H9 (cell line): ENCODE results near the gene NCAM1. TPM values are rescaled to one million over a fixed set of nuclear protein-coding genes. Genes with fewer than 3 reads are reported as not detected.

Experiments used
- DNase-seq: peaks from one replicate; pipeline ENCODE4 v3.0.0-alpha.2; 2017
- H2AFZ ChIP-seq: one replicate; pipeline ENCODE4 v1.6.1; 2013; ENCODE audit warnings: mild to moderate bottlenecking, low read length, control low read depth, moderate library complexity
- H2AK5ac ChIP-seq: 2 replicates; pipeline ENCODE4 v1.6.1; 2013; ENCODE audit warnings: low read length, control low read depth, mixed read lengths; ENCODE audit not compliant: insufficient read length
- H2BK120ac ChIP-seq: one replicate; pipeline ENCODE4 v1.6.1; 2013; ENCODE audit warnings: low read depth, mild to moderate bottlenecking, low read length, control low read depth, inconsistent platforms; ENCODE audit not compliant: poor library complexity, severe bottlenecking
- H2BK12ac ChIP-seq: 2 replicates; pipeline ENCODE4 v1.6.1; 2013; ENCODE audit warnings: low read length, control low read depth, mixed read lengths, low read depth; ENCODE audit not compliant: insufficient read length
- H2BK15ac ChIP-seq: 2 replicates; pipeline ENCODE4 v1.6.1; 2013; ENCODE audit warnings: low read depth, low read length, control low read depth
- H2BK20ac ChIP-seq: one replicate; pipeline ENCODE4 v1.6.1; 2013; ENCODE audit warnings: low read depth, mild to moderate bottlenecking, low read length, control low read depth, inconsistent platforms; ENCODE audit not compliant: poor library complexity, severe bottlenecking
- H2BK5ac ChIP-seq: 2 replicates; pipeline ENCODE4 v1.6.1; 2013; ENCODE audit warnings: low read length, control low read depth, mixed read lengths; ENCODE audit not compliant: insufficient read length
- H3K14ac ChIP-seq: 2 replicates; pipeline ENCODE4 v1.6.1; 2013; ENCODE audit warnings: low read length, control low read depth; ENCODE audit not compliant: insufficient read depth
- H3K18ac ChIP-seq: 2 replicates; pipeline ENCODE4 v1.6.1; 2013; ENCODE audit warnings: low read depth, mild to moderate bottlenecking, mixed read lengths, low read length, control low read depth; ENCODE audit not compliant: insufficient read length
- H3K23ac ChIP-seq: 2 replicates; pipeline ENCODE4 v1.6.1; 2013; ENCODE audit warnings: low read length, control low read depth, mixed read lengths, low read depth; ENCODE audit not compliant: insufficient read length
- H3K23me2 ChIP-seq: 2 replicates; pipeline ENCODE4 v1.6.1; 2013; ENCODE audit warnings: low read depth, mild to moderate bottlenecking, mixed read lengths, low read length, control low read depth; ENCODE audit not compliant: insufficient read length, poor library complexity, severe bottlenecking
- H3K27ac ChIP-seq: 2 replicates; pipeline ENCODE4 v1.5.1; 2013; ENCODE audit warnings: low read length, control low read depth, mixed read lengths, low read depth; ENCODE audit not compliant: insufficient read length
- H3K27me3 ChIP-seq: 2 replicates; pipeline ENCODE4 v1.6.1; 2013; ENCODE audit warnings: low read length, control low read depth, inconsistent platforms; ENCODE audit not compliant: insufficient read depth
- H3K4ac ChIP-seq: 2 replicates; pipeline ENCODE4 v1.6.1; 2013; ENCODE audit warnings: low read depth, mild to moderate bottlenecking, control low read depth, inconsistent platforms, low read length, moderate library complexity
- H3K4me1 ChIP-seq: 2 replicates; pipeline ENCODE4 v1.6.1; 2013; ENCODE audit warnings: low read length, control low read depth, inconsistent platforms; ENCODE audit not compliant: insufficient read depth
- H3K4me2 ChIP-seq: 2 replicates; pipeline ENCODE4 v1.6.1; 2013; ENCODE audit warnings: low read length, control low read depth, mixed read lengths; ENCODE audit not compliant: insufficient read length, insufficient read depth
- H3K56ac ChIP-seq: 2 replicates; pipeline ENCODE4 v1.6.1; 2013; ENCODE audit warnings: low read depth, mild to moderate bottlenecking, mixed read lengths, low read length, control low read depth; ENCODE audit not compliant: insufficient read length
- H3K79me1 ChIP-seq: 2 replicates; pipeline ENCODE4 v1.6.1; 2013; ENCODE audit warnings: low read depth, mild to moderate bottlenecking, moderate library complexity, low read length, control low read depth, inconsistent platforms; ENCODE audit not compliant: insufficient read depth, poor library complexity, severe bottlenecking
- H3K79me2 ChIP-seq: 2 replicates; pipeline ENCODE4 v1.6.1; 2013; ENCODE audit warnings: low read length, control low read depth, inconsistent platforms; ENCODE audit not compliant: insufficient read depth
- H3K9ac ChIP-seq: 2 replicates; pipeline ENCODE4 v1.6.1; 2013; ENCODE audit warnings: low read length, control low read depth, mixed read lengths; ENCODE audit not compliant: insufficient read length; ENCODE audit errors: extremely low read depth
- H3K9me3 ChIP-seq: one replicate; pipeline ENCODE4 v1.6.1; 2013; ENCODE audit warnings: low read depth, low read length, inconsistent platforms; ENCODE audit not compliant: control insufficient read depth
- H3T11ph ChIP-seq: one replicate; pipeline ENCODE4 v1.6.1; 2013; ENCODE audit warnings: mild to moderate bottlenecking, low read length, control low read depth, inconsistent platforms
- H4K20me1 ChIP-seq: one replicate; pipeline ENCODE4 v1.6.1; 2013; ENCODE audit not compliant: control insufficient read depth, insufficient read length, insufficient read depth
- H4K5ac ChIP-seq: 2 replicates; pipeline ENCODE4 v1.6.1; 2013; ENCODE audit warnings: low read depth, mild to moderate bottlenecking, mixed read lengths, low read length, control low read depth; ENCODE audit not compliant: insufficient read length
- H4K8ac ChIP-seq: replicated peaks from 2 replicates; pipeline ENCODE4 v1.6.1; 2013; ENCODE audit warnings: low read length, control low read depth, mixed read lengths, low read depth; ENCODE audit not compliant: insufficient read length
- H4K91ac ChIP-seq: 2 replicates; pipeline ENCODE4 v1.6.1; 2013; ENCODE audit warnings: low read depth, mild to moderate bottlenecking, moderate library complexity, mixed read lengths, low read length, control low read depth; ENCODE audit not compliant: insufficient read length
- H3K27ac Mint-ChIP-seq, 3 experiments: 2 replicates in 2 of 3; 3 replicates in 1 of 3; pipeline ENCODE4 v1.8.0; 2020 to 2021; ENCODE audit warnings: mixed read lengths in 3 of 3, mild to moderate bottlenecking in 1 of 3, moderate library complexity in 1 of 3
- H3K27me3 Mint-ChIP-seq: 2 replicates; pipeline ENCODE4 v1.8.0; 2021; ENCODE audit warnings: low read depth, mild to moderate bottlenecking, moderate library complexity, mixed read lengths
- H3K36me3 Mint-ChIP-seq, 3 experiments: 2 replicates in 2 of 3; 3 replicates in 1 of 3; pipeline ENCODE4 v1.8.0; 2020 to 2021; ENCODE audit warnings: low read depth in 3 of 3, mixed read lengths in 3 of 3; ENCODE audit not compliant: insufficient read depth in 1 of 3
- H3K4me1 Mint-ChIP-seq, 2 experiments: 2 replicates each; pipeline ENCODE4 v1.8.0; 2020; ENCODE audit warnings: mixed read lengths in 2 of 2
- H3K4me3 Mint-ChIP-seq, 2 experiments: 2 replicates in 1 of 2; 3 replicates in 1 of 2; pipeline ENCODE4 v1.8.0; 2020 to 2021; ENCODE audit warnings: mild to moderate bottlenecking in 2 of 2, mixed read lengths in 2 of 2, moderate library complexity in 1 of 2
- H3K9me3 Mint-ChIP-seq, 2 experiments: 2 replicates in 1 of 2; 3 replicates in 1 of 2; pipeline ENCODE4 v1.8.0; 2020; ENCODE audit warnings: mild to moderate bottlenecking in 2 of 2, mixed read lengths in 2 of 2, moderate library complexity in 1 of 2
- WGBS: extraction: QIAGEN DNeasy Blood & Tissue Kit; methylation state at CpG from one replicate; pipeline ENCODE4 v1.1.7; 2013; ENCODE audit warnings: missing lambda C conversion rate, low lambda C conversion rate, mixed read lengths; ENCODE audit not compliant: insufficient read length; ENCODE audit errors: extremely low coverage; 5-methylcytosine and 5-hydroxymethylcytosine counted together
- total RNA-seq: library from RNA; stranded (reverse); gene quantifications from 2 replicates; pipeline ENCODE4 v1.2.1, GENCODE V29; 2021
- TF ChIP-seq, protein P1 (sequence below): fragments of 200-600 bp; sonication (generic); conservative IDR thresholded peaks from 3 replicates; pipeline ENCODE4 v1.8.0; 2021; ENCODE audit warnings: antibody characterized with exemption, mild to moderate bottlenecking

NCAM1 gene
- total RNA-seq, 1 experiment from 2014 or later, result 2.5 TPM

DNA sequence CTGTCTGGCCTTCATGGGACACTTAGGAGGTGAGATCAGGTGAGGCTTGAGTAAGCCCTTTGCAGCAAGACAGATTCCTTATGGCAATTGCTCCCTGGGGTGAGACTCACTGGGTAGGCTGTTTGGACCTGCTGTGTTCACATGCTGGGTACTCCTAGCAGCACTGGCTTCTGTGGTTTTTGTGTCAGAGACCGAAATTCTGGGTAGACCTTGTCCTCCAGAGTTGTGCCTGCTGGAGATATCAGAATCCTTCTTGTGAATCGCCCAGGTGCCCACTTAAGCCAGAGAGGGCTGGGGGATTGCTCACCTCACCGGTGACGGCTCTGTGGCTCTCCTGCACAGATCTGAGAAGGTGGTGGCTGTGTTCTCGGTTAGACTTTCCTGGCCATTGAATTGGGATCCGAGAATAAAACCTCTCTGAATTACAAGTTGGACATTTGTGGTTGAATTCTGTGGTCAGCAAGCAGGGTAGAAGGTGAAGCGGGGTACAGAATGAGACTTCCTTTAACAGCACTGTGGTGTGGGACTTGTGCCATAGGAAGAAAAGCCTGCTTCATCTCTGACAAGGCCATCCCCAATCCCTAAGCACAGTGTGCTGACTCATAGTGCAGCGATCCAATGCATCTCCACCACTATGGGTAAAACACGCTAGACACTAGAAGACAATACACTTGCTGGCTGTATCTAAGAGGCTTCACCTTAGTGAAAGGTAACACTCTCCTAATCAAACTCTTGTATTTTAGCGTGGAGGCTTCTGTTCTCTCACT lies 300.7 kb downstream of the NCAM1 start:
- WGBS, result no CpG with 5 or more reads among the region's 10 CpGs
- Mint-ChIP-seq H3K9me3 (no peaks in the 10 kb centered on the region), H3K27ac (no peak overlapping the region), H3K4me3 (no peak overlapping the region), H3K36me3 (no peaks in the 10 kb centered on the region; a peak in 1 of 7 replicates), H3K4me1 (peaks cover 2 to 3% of the 10 kb centered on the region in 2 experiments), H3K27me3 (no peaks in the 10 kb centered on the region)
- Histone ChIP-seq H3K27ac (no peak overlapping the region), H2BK15ac (no peak overlapping the region), H3K27me3 (no peaks in the 10 kb centered on the region), H3K4me2 (no peak overlapping the region), H3K56ac (no peak overlapping the region), H2BK5ac (no peak overlapping the region), H4K20me1 (no peaks in the 10 kb centered on the region), H3K4me1 (no peaks in the 10 kb centered on the region), H2BK12ac (no peak overlapping the region), H3K23ac (no peak overlapping the region), H2BK20ac (no peak overlapping the region), H3K4ac (no peak overlapping the region), H3K79me1 (no peaks in the 10 kb centered on the region), H3T11ph (no peak overlapping the region), H4K5ac (no peak overlapping the region), H3K23me2 (no peaks in the 10 kb centered on the region), H2AK5ac (no peak overlapping the region), H4K91ac (no peak overlapping the region), H3K9ac (no peak overlapping the region), H2AFZ (no peak overlapping the region), H3K14ac (no peak overlapping the region), H3K79me2 (no peaks in the 10 kb centered on the region), H3K9me3 (no peaks in the 10 kb centered on the region), H2BK120ac (no peak overlapping the region), H3K18ac (no peak overlapping the region), H4K8ac (no peak overlapping the region)
- TF ChIP-seq, protein P1, sequence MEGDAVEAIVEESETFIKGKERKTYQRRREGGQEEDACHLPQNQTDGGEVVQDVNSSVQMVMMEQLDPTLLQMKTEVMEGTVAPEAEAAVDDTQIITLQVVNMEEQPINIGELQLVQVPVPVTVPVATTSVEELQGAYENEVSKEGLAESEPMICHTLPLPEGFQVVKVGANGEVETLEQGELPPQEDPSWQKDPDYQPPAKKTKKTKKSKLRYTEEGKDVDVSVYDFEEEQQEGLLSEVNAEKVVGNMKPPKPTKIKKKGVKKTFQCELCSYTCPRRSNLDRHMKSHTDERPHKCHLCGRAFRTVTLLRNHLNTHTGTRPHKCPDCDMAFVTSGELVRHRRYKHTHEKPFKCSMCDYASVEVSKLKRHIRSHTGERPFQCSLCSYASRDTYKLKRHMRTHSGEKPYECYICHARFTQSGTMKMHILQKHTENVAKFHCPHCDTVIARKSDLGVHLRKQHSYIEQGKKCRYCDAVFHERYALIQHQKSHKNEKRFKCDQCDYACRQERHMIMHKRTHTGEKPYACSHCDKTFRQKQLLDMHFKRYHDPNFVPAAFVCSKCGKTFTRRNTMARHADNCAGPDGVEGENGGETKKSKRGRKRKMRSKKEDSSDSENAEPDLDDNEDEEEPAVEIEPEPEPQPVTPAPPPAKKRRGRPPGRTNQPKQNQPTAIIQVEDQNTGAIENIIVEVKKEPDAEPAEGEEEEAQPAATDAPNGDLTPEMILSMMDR, result no peak
- no peak for DNase-seq
